Liver (tissue), 9 donors: ENCODE data around the gene ABCC8. TPM values are rescaled to one million over a fixed set of nuclear protein-coding genes. Genes with fewer than 3 reads are reported as not detected.

Experiments
- DNase-seq: peaks from one replicate; pipeline ENCODE4 v3.0.0-alpha.2; 2017; ENCODE audit warnings: low spot score
- H3K27ac ChIP-seq, 2 donors: one replicate each; pipeline ENCODE4 v1.7.0; 2013; ENCODE audit warnings: inconsistent platforms in 2 of 2, low read length in 2 of 2, control low read depth in 1 of 2, low read depth in 1 of 2, mild to moderate bottlenecking in 1 of 2
- H3K27me3 ChIP-seq, 4 donors: one replicate each; pipeline versions ENCODE4 v1.6.1 to v1.7.0; 2013; ENCODE audit warnings: low read length in 3 of 4, inconsistent platforms in 1 of 4, mild to moderate bottlenecking in 1 of 4, moderate library complexity in 1 of 4; ENCODE audit not compliant: control insufficient read depth in 4 of 4, insufficient read depth in 4 of 4
- H3K36me3 ChIP-seq, 4 donors: one replicate each; pipeline versions ENCODE4 v1.6.1 to v1.7.0; 2013; ENCODE audit warnings: low read length in 3 of 4, mild to moderate bottlenecking in 3 of 4, low read depth in 1 of 4, moderate library complexity in 1 of 4; ENCODE audit not compliant: control insufficient read depth in 4 of 4, insufficient read depth in 3 of 4
- H3K4me1 ChIP-seq, 4 donors: one replicate each; pipeline versions ENCODE4 v1.6.1 to v1.7.0; 2013; ENCODE audit warnings: low read length in 3 of 4, mild to moderate bottlenecking in 3 of 4, moderate library complexity in 1 of 4; ENCODE audit not compliant: control insufficient read depth in 4 of 4, insufficient read depth in 4 of 4
- H3K4me3 ChIP-seq, 3 donors: one replicate each; pipeline versions ENCODE4 v1.6.1 to v1.7.0; 2013; ENCODE audit warnings: low read length in 3 of 3, control low read depth in 1 of 3, low read depth in 1 of 3, mild to moderate bottlenecking in 1 of 3
- H3K9ac ChIP-seq, 2 donors: one replicate each; pipeline ENCODE4 v1.7.0; 2013; ENCODE audit warnings: low read length in 2 of 2, mild to moderate bottlenecking in 2 of 2, moderate library complexity in 2 of 2, control low read depth in 1 of 2, low read depth in 1 of 2
- H3K9me3 ChIP-seq, 4 donors: one replicate each; pipeline versions ENCODE4 v1.6.1 to v1.7.0; 2013; ENCODE audit warnings: low read length in 3 of 4; ENCODE audit not compliant: control insufficient read depth in 4 of 4
- EGR1 ChIP-seq, 2 donors: IDR thresholded peaks; 2 replicates each; pipeline ENCODE4 v1.6.1; 2016 to 2018; ENCODE audit warnings: antibody characterized with exemption in 2 of 2, low read depth in 2 of 2
- FOXA1 ChIP-seq: IDR thresholded peaks from 2 replicates; pipeline ENCODE4 v1.6.1; 2016; ENCODE audit warnings: antibody characterized with exemption
- FOXA2 ChIP-seq: IDR thresholded peaks from 2 replicates; pipeline ENCODE4 v1.6.1; 2016; ENCODE audit warnings: antibody characterized with exemption
- GABPA ChIP-seq, 2 donors: IDR thresholded peaks in 1 of 2; conservative IDR thresholded peaks in 1 of 2; 2 replicates each; pipeline ENCODE4 v1.6.1; 2016; ENCODE audit warnings: antibody characterized with exemption in 2 of 2, mild to moderate bottlenecking in 1 of 2, moderate library complexity in 1 of 2
- HNF4A ChIP-seq, 2 donors: conservative IDR thresholded peaks; 2 replicates each; pipeline ENCODE4 v1.6.1; 2016; ENCODE audit warnings: antibody characterized with exemption in 2 of 2, mild to moderate bottlenecking in 2 of 2
- HNF4G ChIP-seq: IDR thresholded peaks from 2 replicates; pipeline ENCODE4 v1.6.1; 2016; ENCODE audit warnings: antibody characterized with exemption
- JUND ChIP-seq, 2 donors: IDR thresholded peaks; 2 replicates each; pipeline ENCODE4 v1.6.1; 2016; ENCODE audit warnings: antibody characterized with exemption in 2 of 2
- NR2F2 ChIP-seq: IDR thresholded peaks from 2 replicates; pipeline ENCODE4 v1.6.1; 2016; ENCODE audit warnings: antibody characterized with exemption
- RAD21 ChIP-seq, 2 donors: IDR thresholded peaks; 2 replicates each; pipeline ENCODE4 v1.6.1; 2016; ENCODE audit warnings: antibody characterized with exemption in 2 of 2, mild to moderate bottlenecking in 2 of 2
- REST ChIP-seq: IDR thresholded peaks from 2 replicates; pipeline ENCODE4 v1.6.1; 2016; ENCODE audit warnings: antibody characterized with exemption, mild to moderate bottlenecking
- SP1 ChIP-seq: IDR thresholded peaks from 2 replicates; pipeline ENCODE4 v1.6.1; 2018; ENCODE audit warnings: antibody characterized with exemption, mild to moderate bottlenecking
- TAF1 ChIP-seq: conservative IDR thresholded peaks from 2 replicates; pipeline ENCODE4 v1.6.1; 2016; ENCODE audit warnings: antibody characterized with exemption, mild to moderate bottlenecking
- YY1 ChIP-seq: IDR thresholded peaks from 2 replicates; pipeline ENCODE4 v1.6.1; 2016; ENCODE audit warnings: antibody characterized with exemption, mild to moderate bottlenecking
- WGBS: extraction: QIAGEN DNeasy Blood & Tissue Kit; methylation state at CpG from one replicate; pipeline ENCODE4 v1.1.7; 2013; 5-methylcytosine and 5-hydroxymethylcytosine counted together
- polyA plus RNA-seq, 2 donors: library from polyadenylated mRNA; stranded (reverse) in 1 of 2; unstranded in 1 of 2; fragments of 200-250 nt in 1 of 2; fragments of >200 nt in 1 of 2; fragmentation: Nextera tagmentation in 1 of 2; extraction: Ambion mirVana in 1 of 2; gene quantifications; one replicate each; pipeline versions ENCODE4 v1.2.1 to v1.2.3, GENCODE V29; 2013 to 2015
- total RNA-seq, 2 donors: library from RNA; depleted of rRNA; stranded (reverse); fragments of >200 nt; gene quantifications; one replicate each; pipeline ENCODE4 v1.2.3, GENCODE V29; 2014
- TF ChIP-seq, protein P1 (sequence below): IDR thresholded peaks from 2 replicates; pipeline ENCODE4 v1.6.1; 2016; ENCODE audit warnings: antibody characterized with exemption
- TF ChIP-seq, protein P2 (sequence below): fragments of 150-350 bp; IDR thresholded peaks from 2 replicates; pipeline ENCODE4 v1.5.1; 2017; ENCODE audit warnings: improper control_type of control experiment, low read depth, low read length; ENCODE audit not compliant: missing input control
- TF ChIP-seq, protein P3 (sequence below): IDR thresholded peaks from 2 replicates; pipeline ENCODE4 v1.6.1; 2016; ENCODE audit warnings: antibody characterized with exemption
- donor health status: healthy.
- donor health status: healthy.
- donor health status: healthy.
- donor health status: healthy.
- donor health status: healthy.

Gene ABCC8
- total and polyA plus RNA-seq, 4 donors, result 0.16 to 0.25 TPM; not detected in 2

DNA sequence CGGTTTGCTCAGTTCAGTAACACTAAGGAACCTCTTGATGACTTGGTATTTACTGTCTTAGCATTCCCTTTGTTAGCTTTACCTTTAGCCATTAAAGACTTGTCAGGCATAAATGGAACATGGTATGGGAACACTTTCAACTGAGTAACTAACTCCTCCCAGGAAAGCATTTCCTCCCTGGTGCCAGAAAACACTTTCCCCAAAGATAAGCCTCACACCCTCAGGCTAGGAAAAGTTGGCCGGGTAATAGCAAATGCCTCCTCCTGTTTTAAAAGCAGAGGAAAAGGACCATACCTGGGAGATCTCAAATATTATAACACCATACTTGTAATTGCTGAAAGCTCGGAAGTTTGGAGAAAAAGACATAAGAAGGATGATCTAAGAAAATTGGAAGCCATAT, 100.2 kb downstream of the ABCC8 start:
- Histone ChIP-seq H3K4me1 (no peaks in the 10 kb centered on the region), H3K27ac (no peak overlapping the region), H3K9me3 (peaks cover 20 to 36% (median 26%) of the 10 kb centered on the region in 4 donors), H3K9ac (no peak overlapping the region), H3K4me3 (no peak overlapping the region), H3K27me3 (no peaks in the 10 kb centered on the region), H3K36me3 (peaks cover 0 to 4% (median 0%) of the 10 kb centered on the region in 4 donors)
- DNase-seq, result no peak
- no peak for TF ChIP-seq YY1
- TF ChIP-seq FOXA2, result no peak
- TF ChIP-seq, protein P1, sequence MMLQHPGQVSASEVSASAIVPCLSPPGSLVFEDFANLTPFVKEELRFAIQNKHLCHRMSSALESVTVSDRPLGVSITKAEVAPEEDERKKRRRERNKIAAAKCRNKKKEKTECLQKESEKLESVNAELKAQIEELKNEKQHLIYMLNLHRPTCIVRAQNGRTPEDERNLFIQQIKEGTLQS, result no peak
- TF ChIP-seq REST, result no peak
- TF ChIP-seq, protein P2, sequence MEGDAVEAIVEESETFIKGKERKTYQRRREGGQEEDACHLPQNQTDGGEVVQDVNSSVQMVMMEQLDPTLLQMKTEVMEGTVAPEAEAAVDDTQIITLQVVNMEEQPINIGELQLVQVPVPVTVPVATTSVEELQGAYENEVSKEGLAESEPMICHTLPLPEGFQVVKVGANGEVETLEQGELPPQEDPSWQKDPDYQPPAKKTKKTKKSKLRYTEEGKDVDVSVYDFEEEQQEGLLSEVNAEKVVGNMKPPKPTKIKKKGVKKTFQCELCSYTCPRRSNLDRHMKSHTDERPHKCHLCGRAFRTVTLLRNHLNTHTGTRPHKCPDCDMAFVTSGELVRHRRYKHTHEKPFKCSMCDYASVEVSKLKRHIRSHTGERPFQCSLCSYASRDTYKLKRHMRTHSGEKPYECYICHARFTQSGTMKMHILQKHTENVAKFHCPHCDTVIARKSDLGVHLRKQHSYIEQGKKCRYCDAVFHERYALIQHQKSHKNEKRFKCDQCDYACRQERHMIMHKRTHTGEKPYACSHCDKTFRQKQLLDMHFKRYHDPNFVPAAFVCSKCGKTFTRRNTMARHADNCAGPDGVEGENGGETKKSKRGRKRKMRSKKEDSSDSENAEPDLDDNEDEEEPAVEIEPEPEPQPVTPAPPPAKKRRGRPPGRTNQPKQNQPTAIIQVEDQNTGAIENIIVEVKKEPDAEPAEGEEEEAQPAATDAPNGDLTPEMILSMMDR, result no peak
- TF ChIP-seq RAD21 (IDR thresholded peaks at IDR 0.05), result no peak
- no peak for TF ChIP-seq HNF4A (conservative IDR thresholded peaks at IDR 0.05)
- TF ChIP-seq EGR1 (IDR thresholded peaks at IDR 0.05; ENCODE audit: low read depth in 2 of 2), result no peak
- no peak for TF ChIP-seq NR2F2
- TF ChIP-seq TAF1, result no peak
- TF ChIP-seq SP1, result no peak
- TF ChIP-seq HNF4G, result no peak
- no peak for TF ChIP-seq FOXA1
- TF ChIP-seq JUND (IDR thresholded peaks at IDR 0.05), result no peak
- TF ChIP-seq, protein P3, sequence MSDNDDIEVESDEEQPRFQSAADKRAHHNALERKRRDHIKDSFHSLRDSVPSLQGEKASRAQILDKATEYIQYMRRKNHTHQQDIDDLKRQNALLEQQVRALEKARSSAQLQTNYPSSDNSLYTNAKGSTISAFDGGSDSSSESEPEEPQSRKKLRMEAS, result no peak
- WGBS, result 92% methylated on average over 3 of the region's 3 CpGs

GRCh38 chr11:17375547-17375946, 101.1 kb downstream of the ABCC8 start:
- H3K9me3 ChIP-seq, result peaks cover 27 to 45% (median 35%) of the 10 kb centered on the region in 4 donors
- 92% methylated on average over 5 of the region's 5 CpGs for WGBS
- TF ChIP-seq, protein P2, result no peak
- TF ChIP-seq TAF1, result no peak
- TF ChIP-seq GABPA (IDR thresholded peaks at IDR 0.05 in 1 of 2, conservative IDR thresholded peaks at IDR 0.05 in 1 of 2), result no peak
- no peak for TF ChIP-seq JUND (IDR thresholded peaks at IDR 0.05)
- TF ChIP-seq NR2F2, result no peak

More at GRCh38 chr11:17375547-17375946, 101.1 kb downstream of the ABCC8 start:
- Histone ChIP-seq H3K4me3 (no peak overlapping the region), H3K27ac (no peak overlapping the region), H3K27me3 (no peaks in the 10 kb centered on the region), H3K36me3 (peaks cover 0 to 4% (median 0%) of the 10 kb centered on the region in 4 donors), H3K9ac (no peak overlapping the region), H3K4me1 (no peaks in the 10 kb centered on the region)
- no peak for DNase-seq
